ENCODE measurements around the gene FHIT.

FHIT gene

GRCh38 chr3:59925946-59926345 is 1325.3 kb downstream of the FHIT start:
- TF ChIP-seq REST (IDR thresholded peaks at IDR 0.05; ENCODE audit: insufficient read depth in 1 of 2, low read depth in 2 of 2, low read length in 2 of 2) (no peak), TAF1 (IDR thresholded peaks at IDR 0.05; ENCODE audit: borderline replicate concordance, insufficient read depth, low read length) (no peak), FOXP2 (optimal IDR thresholded peaks at IDR 0.05; ENCODE audit: borderline replicate concordance, extremely low read depth, extremely low read length, insufficient read depth) (no peak), SIN3A (IDR thresholded peaks at IDR 0.05; ENCODE audit: borderline replicate concordance, insufficient read depth, low read length) (no peak), POLR2AphosphoS5 (IDR thresholded peaks at IDR 0.05; ENCODE audit: low read depth, low read length) (no peak)

GRCh38 chr3:59922192-59922591 is 1329.1 kb downstream of the FHIT start:
- TF ChIP-seq REST (IDR thresholded peaks at IDR 0.05; ENCODE audit: insufficient read depth in 1 of 2, low read depth in 2 of 2, low read length in 2 of 2) (no peak), POLR2AphosphoS5 (IDR thresholded peaks at IDR 0.05; ENCODE audit: low read depth, low read length) (no peak), FOXP2 (optimal IDR thresholded peaks at IDR 0.05; ENCODE audit: borderline replicate concordance, extremely low read depth, extremely low read length, insufficient read depth) (no peak), TAF1 (IDR thresholded peaks at IDR 0.05; ENCODE audit: borderline replicate concordance, insufficient read depth, low read length) (no peak), SIN3A (IDR thresholded peaks at IDR 0.05; ENCODE audit: borderline replicate concordance, insufficient read depth, low read length) (no peak)

GRCh38 chr3:59920822-59921221 is 1330.4 kb downstream of the FHIT start:
- TF ChIP-seq SIN3A (IDR thresholded peaks at IDR 0.05; ENCODE audit: borderline replicate concordance, insufficient read depth, low read length) (no peak), POLR2AphosphoS5 (IDR thresholded peaks at IDR 0.05; ENCODE audit: low read depth, low read length) (no peak), FOXP2 (optimal IDR thresholded peaks at IDR 0.05; ENCODE audit: borderline replicate concordance, extremely low read depth, extremely low read length, insufficient read depth) (no peak), TAF1 (IDR thresholded peaks at IDR 0.05; ENCODE audit: borderline replicate concordance, insufficient read depth, low read length) (no peak), REST (IDR thresholded peaks at IDR 0.05; ENCODE audit: insufficient read depth in 1 of 2, low read depth in 2 of 2, low read length in 2 of 2) (no peak)

- TF ChIP-seq REST (IDR thresholded peaks at IDR 0.05; ENCODE audit: insufficient read depth in 1 of 2, low read depth in 2 of 2, low read length in 2 of 2) (no peak), POLR2AphosphoS5 (IDR thresholded peaks at IDR 0.05; ENCODE audit: low read depth, low read length) (no peak)
Measured at GRCh38 chr3:59919586-59919985, 1331.7 kb downstream of the FHIT start.

- TF ChIP-seq TAF1 (IDR thresholded peaks at IDR 0.05; ENCODE audit: borderline replicate concordance, insufficient read depth, low read length): no peak
- no peak for TF ChIP-seq REST (IDR thresholded peaks at IDR 0.05; ENCODE audit: insufficient read depth in 1 of 2, low read depth in 2 of 2, low read length in 2 of 2)
- TF ChIP-seq SIN3A (IDR thresholded peaks at IDR 0.05; ENCODE audit: borderline replicate concordance, insufficient read depth, low read length): no peak
- TF ChIP-seq POLR2AphosphoS5 (IDR thresholded peaks at IDR 0.05; ENCODE audit: low read depth, low read length): no peak
- no peak for TF ChIP-seq FOXP2 (optimal IDR thresholded peaks at IDR 0.05; ENCODE audit: borderline replicate concordance, extremely low read depth, extremely low read length, insufficient read depth)
Measured at GRCh38 chr3:59914251-59914650, 1337.0 kb downstream of the FHIT start.
